GM13977 (cell line): ENCODE measurements around the gene STK11IP.
A peak's percentile ranks its signal among the peaks of the same experiment; 100 is the strongest.

Experiments
- DNase-seq: peaks from one replicate; pipeline ENCODE4 v3.0.0; 2012; ENCODE audit warnings: low spot score
- CTCF ChIP-seq: IDR thresholded peaks from 2 replicates; pipeline ENCODE4 v1.5.1; 2012; ENCODE audit warnings: mild to moderate bottlenecking, control low read depth; ENCODE audit not compliant: insufficient read depth; ENCODE audit errors: extremely low read depth, missing control alignments
- in situ Hi-C: fragments of 300-500 bp; cut with MboI; formaldehyde crosslinking; loops from one replicate; pipeline ENCODE4 v1.12.0; 2022; ENCODE audit warnings: low sequenced_read_pairs, low pct_unique_long_range_greater_than_20kb, mixed read lengths, inconsistent platforms; ENCODE audit not compliant: unreplicated experiment

STK11IP gene

GRCh38 chr2:219637842-219638185 lies 40.2 kb downstream of the STK11IP start:
- in situ Hi-C loops: no loop called here
- no peak for TF ChIP-seq CTCF
- DNase-seq: peak; percentile 17

- TF ChIP-seq CTCF: no peak
- in situ Hi-C loops: no loop called here
- no peak for DNase-seq
Measured at GRCh38 chr2:219638217-219638947, 40.7 kb downstream of the STK11IP start.

- in situ Hi-C loops: no loop called here
- no peak for DNase-seq
- no peak for TF ChIP-seq CTCF
Measured at GRCh38 chr2:219638948-219639755, 41.5 kb downstream of the STK11IP start.

- no peak for DNase-seq
- in situ Hi-C loops: no loop called here
- TF ChIP-seq CTCF: no peak
Measured at GRCh38 chr2:219641390-219642068, 43.9 kb downstream of the STK11IP start.

- no peak for TF ChIP-seq CTCF
- in situ Hi-C loops: no loop called here
- no peak for DNase-seq
Measured at GRCh38 chr2:219642069-219642454, 44.4 kb downstream of the STK11IP start.

- in situ Hi-C loops: no loop called here
- DNase-seq: peak; percentile 94
- peak; percentile 99 for TF ChIP-seq CTCF
Measured at GRCh38 chr2:219642465-219643083, 44.9 kb downstream of the STK11IP start.
